WERI-Rb-1 (cell line): ENCODE results near the gene RGL1.

Source experiments
- DNase-seq: peaks from one replicate; pipeline ENCODE4 v3.0.0-alpha.2; 2020
- H3K27ac ChIP-seq: fragments of 250-450 bp; sonication (Bioruptor Pico); 2 replicates; pipeline ENCODE4 v1.5.1; 2020; ENCODE audit warnings: mild to moderate bottlenecking, moderate library complexity
- H3K27me3 ChIP-seq: fragments of 250-450 bp; sonication (Bioruptor Pico); 2 replicates; pipeline ENCODE4 v1.5.1; 2021; ENCODE audit warnings: mild to moderate bottlenecking, low read depth, moderate library complexity; ENCODE audit not compliant: insufficient read depth, severe bottlenecking
- H3K36me3 ChIP-seq: fragments of 250-450 bp; sonication (Bioruptor Pico); 2 replicates; pipeline ENCODE4 v1.5.1; 2020; ENCODE audit warnings: mild to moderate bottlenecking, moderate library complexity
- H3K4me3 ChIP-seq: 2 replicates; pipeline ENCODE4 v1.5.1; 2011; ENCODE audit warnings: low read depth, mild to moderate bottlenecking, control low read depth, low read length
- H3K9me3 ChIP-seq: fragments of 250-450 bp; sonication (Bioruptor Pico); 2 replicates; pipeline ENCODE4 v1.5.1; 2021; ENCODE audit warnings: mild to moderate bottlenecking, moderate library complexity; ENCODE audit not compliant: severe bottlenecking
- TF ChIP-seq, protein P1 (sequence below): IDR thresholded peaks from 2 replicates; pipeline ENCODE4 v1.5.1; 2011; ENCODE audit warnings: low read depth, mild to moderate bottlenecking, control low read depth, inconsistent platforms, low read length

RGL1 gene

GRCh38 chr1:183908079-183908478, 103.2 kb downstream of the RGL1 start:
- Histone ChIP-seq H3K36me3 (peaks cover 5% of the 10 kb centered on the region; the same call in 1 of the 2 replicates), H3K27ac (no peak overlapping the region), H3K4me3 (no peak overlapping the region), H3K27me3 (no peaks in the 10 kb centered on the region), H3K9me3 (no peaks in the 10 kb centered on the region)
- DNase-seq: no peak
- TF ChIP-seq, protein P1, sequence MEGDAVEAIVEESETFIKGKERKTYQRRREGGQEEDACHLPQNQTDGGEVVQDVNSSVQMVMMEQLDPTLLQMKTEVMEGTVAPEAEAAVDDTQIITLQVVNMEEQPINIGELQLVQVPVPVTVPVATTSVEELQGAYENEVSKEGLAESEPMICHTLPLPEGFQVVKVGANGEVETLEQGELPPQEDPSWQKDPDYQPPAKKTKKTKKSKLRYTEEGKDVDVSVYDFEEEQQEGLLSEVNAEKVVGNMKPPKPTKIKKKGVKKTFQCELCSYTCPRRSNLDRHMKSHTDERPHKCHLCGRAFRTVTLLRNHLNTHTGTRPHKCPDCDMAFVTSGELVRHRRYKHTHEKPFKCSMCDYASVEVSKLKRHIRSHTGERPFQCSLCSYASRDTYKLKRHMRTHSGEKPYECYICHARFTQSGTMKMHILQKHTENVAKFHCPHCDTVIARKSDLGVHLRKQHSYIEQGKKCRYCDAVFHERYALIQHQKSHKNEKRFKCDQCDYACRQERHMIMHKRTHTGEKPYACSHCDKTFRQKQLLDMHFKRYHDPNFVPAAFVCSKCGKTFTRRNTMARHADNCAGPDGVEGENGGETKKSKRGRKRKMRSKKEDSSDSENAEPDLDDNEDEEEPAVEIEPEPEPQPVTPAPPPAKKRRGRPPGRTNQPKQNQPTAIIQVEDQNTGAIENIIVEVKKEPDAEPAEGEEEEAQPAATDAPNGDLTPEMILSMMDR: no peak

- Histone ChIP-seq H3K9me3 (no peaks in the 10 kb centered on the region), H3K27me3 (no peaks in the 10 kb centered on the region), H3K27ac (no peak overlapping the region), H3K4me3 (no peak overlapping the region), H3K36me3 (peaks cover 5% of the 10 kb centered on the region; the same call in 1 of the 2 replicates)
- DNase-seq: no peak
- TF ChIP-seq, protein P1: no peak
Observed at GRCh38 chr1:183909672-183910071, 104.8 kb downstream of the RGL1 start.

DNA sequence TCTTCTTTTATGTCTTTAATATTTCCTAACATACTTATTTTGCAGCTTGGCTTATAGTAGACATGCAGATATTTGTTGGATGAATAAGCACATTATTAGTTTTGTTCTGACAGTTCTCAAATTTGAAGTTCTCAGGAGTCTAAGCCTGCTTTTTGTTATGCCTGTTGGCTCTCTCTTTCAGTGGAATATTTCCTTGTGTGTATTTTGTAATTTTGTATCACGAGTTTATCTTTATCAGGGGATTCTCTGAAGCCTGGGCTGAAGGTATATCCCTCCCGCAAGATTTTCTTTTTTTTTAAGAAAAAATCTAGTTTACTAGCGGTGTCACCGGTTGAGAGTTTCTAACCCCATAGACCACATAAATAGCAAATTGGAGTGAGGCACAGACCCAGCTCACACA, 105.9 kb downstream of the RGL1 start:
- H3K4me3 ChIP-seq: no peak overlapping the region
- H3K9me3 ChIP-seq: no peaks in the 10 kb centered on the region
- no peaks in the 10 kb centered on the region for H3K27me3 ChIP-seq
- DNase-seq: no peak
- H3K27ac ChIP-seq: no peak overlapping the region
- H3K36me3 ChIP-seq: peaks cover 5% of the 10 kb centered on the region; the same call in 1 of the 2 replicates
- TF ChIP-seq, protein P1: no peak

DNA sequence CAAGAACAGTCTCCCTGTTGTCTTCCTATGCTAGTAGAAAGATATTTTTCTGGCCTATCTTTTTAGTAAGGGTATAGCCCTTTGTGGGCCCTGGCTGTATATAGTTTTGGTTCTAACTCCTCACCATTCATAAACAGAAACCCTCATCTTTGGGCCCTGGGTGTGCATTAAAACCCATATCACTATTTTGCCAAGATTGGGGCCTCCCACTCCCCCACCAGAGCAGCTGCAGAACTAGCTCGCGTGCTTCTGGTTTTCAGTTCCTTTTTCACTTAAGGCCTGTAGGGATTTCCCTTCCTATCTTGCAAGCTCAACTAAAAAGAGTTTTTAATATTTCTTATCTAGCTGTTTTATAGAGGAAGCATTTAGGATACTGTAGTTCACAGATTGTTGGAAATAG, 106.4 kb downstream of the RGL1 start:
- no peak for DNase-seq
- Histone ChIP-seq H3K4me3 (no peak overlapping the region), H3K27me3 (no peaks in the 10 kb centered on the region), H3K27ac (no peak overlapping the region), H3K36me3 (peaks cover 5% of the 10 kb centered on the region; the same call in 1 of the 2 replicates), H3K9me3 (no peaks in the 10 kb centered on the region)
- TF ChIP-seq, protein P1: no peak

- TF ChIP-seq, protein P1: no peak
- no peak overlapping the region for H3K27ac ChIP-seq
- H3K9me3 ChIP-seq: no peaks in the 10 kb centered on the region
- H3K36me3 ChIP-seq: peaks cover 5% of the 10 kb centered on the region; the same call in 1 of the 2 replicates
- H3K4me3 ChIP-seq: no peak overlapping the region
- no peaks in the 10 kb centered on the region for H3K27me3 ChIP-seq
- DNase-seq: no peak
Observed at GRCh38 chr1:183912265-183912886, 107.5 kb downstream of the RGL1 start.

DNA sequence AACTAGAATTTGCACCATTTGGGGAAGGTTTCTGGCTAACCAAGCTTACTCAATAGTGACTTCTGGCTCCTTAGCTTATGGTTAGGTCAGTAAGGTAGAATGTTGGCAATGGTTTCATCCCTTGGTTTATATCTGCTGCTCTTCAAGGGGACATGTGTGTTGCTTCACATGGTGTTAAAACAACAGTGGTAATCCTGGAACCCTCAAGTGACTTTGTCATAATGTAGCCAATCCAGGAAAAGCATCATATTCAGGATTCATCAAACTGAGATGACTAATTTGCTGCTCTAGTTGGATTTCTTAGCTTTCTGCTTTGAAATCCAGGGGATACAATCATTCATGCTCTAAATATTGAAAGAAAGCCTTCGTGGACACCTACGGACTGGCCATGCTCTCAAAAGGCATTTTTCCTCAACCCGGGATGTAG, 108.7 kb downstream of the RGL1 start:
- Histone ChIP-seq H3K9me3 (no peaks in the 10 kb centered on the region), H3K27me3 (no peaks in the 10 kb centered on the region), H3K27ac (no peak overlapping the region), H3K4me3 (no peak overlapping the region), H3K36me3 (peaks cover 5% of the 10 kb centered on the region; the same call in 1 of the 2 replicates)
- TF ChIP-seq, protein P1: no peak
- no peak for DNase-seq
